Upper lobe of left lung (tissue), 4 donors: ENCODE measurements around the gene HTRA3.

Experiments
- CTCF ChIP-seq, 6 experiments: fragments of 450-650 bp in 4 of 6; fragments of 200-600 bp in 2 of 6; sonication (generic) in 2 of 6; IDR thresholded peaks; one replicate each; pipeline ENCODE4 v1.5.1; 2016 to 2019; ENCODE audit warnings: antibody characterized with exemption in 6 of 6
- POLR2A ChIP-seq, 4 donors: fragments of 450-650 bp; IDR thresholded peaks; one replicate each; pipeline ENCODE4 v1.5.1; 2016 to 2017; ENCODE audit warnings: antibody characterized with exemption in 4 of 4, mild to moderate bottlenecking in 2 of 4

DNA sequence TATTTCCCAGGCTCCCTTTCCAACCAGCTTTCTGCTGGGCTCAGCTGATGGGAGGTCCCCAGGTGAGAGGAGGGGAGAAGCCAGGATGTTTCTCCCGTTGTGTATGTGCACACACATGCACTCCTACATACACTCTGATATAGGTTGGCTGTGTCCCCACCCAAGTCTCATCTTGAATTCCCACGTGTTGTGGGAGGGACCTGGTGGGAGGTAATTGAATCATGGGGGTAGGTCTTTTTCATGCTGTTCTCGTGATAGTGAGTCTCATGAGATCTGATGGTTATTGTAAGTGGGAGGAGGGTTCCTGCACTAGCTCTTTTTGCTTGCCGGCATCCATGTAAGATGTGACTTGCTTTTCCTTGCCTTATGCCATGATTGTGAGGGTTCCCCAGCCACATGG lies 11.7 kb upstream of the HTRA3 start:
- no peak for TF ChIP-seq CTCF (IDR thresholded peaks at IDR 0.05)
- no peak for TF ChIP-seq POLR2A (IDR thresholded peaks at IDR 0.05)
